Omental fat pad (tissue), 4 donors: Measurements from ENCODE around the gene DBP. TPM values are rescaled to one million over a fixed set of nuclear protein-coding genes. Genes with fewer than 3 reads are reported as not detected.

ENCODE experiments used
- ATAC-seq: fragments of 150-250 bp; one replicate; pipeline ENCODE4 v1.9.1; 2016; ENCODE audit warnings: mild to moderate bottlenecking, moderate library complexity; ENCODE audit not compliant: low FRiP score
- DNase-seq: peaks from one replicate; pipeline ENCODE4 v3.0.0-alpha.2; 2019; ENCODE audit warnings: low spot score
- CTCF ChIP-seq, 3 donors: fragments of 450-650 bp; IDR thresholded peaks; one replicate each; pipeline ENCODE4 v1.5.1; 2016 to 2017; ENCODE audit warnings: antibody characterized with exemption in 3 of 3, mild to moderate bottlenecking in 3 of 3, moderate library complexity in 2 of 3
- total RNA-seq, 4 donors: library from RNA; depleted of rRNA; stranded (reverse); fragments of >200 nt; gene quantifications; one replicate each; pipeline ENCODE4 v1.1.0, GENCODE V29; 2016

Gene DBP
- total RNA-seq, 4 donors from 2014 or later, result 2.6 to 12.6 (median 5.2) TPM

DNA sequence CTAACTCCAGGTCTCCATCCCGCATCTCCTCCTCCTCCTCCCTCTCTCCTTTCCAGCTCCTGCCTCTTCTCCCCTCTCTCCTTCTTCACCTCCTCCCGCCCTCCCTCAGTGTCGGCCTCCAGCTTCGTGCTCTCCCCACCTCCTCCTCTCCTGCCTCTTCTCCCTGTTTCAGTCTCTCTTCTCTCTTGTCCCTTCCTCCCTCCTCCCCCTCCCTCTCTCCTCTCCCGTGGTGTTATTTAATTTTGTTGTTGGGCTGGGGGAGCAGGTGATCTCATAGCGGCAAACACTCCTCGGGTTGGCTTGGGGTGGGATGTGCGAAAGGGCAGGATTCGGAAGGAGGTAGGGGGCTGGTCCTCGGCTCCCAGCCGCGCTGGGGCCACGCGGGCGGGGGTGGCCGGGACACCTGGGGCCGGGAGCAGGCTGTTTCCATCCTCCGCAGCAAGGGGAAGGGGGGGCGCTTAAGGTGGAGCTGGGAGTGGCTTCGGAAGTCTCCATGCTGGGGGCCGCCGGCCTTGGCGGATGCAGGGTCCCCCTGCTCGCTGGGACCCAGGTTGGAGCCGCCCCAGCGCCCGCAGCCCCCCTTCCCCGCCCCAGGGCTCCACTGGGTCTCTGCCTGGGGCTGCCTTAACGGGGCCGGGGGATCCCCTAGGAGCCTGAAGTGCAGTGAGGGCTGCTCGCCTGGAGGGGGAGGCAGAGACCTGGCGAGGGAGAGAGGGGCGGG, 9.0 kb upstream of the DBP start, which contains the start of gene CA11:
CA11 (minus strand) TSS at position 187 of the 721 bp plus-strand sequence. CDS start 555 bp downstream, outside the sequence.
- peak in 2 of 3 donors; percentile 23 to 36 for TF ChIP-seq CTCF (IDR thresholded peaks at IDR 0.05)
- DNase-seq, result peak; percentile 83
- peak; percentile 91 for ATAC-seq

- ATAC-seq (peak; percentile 2), DNase-seq (no peak)
- no peak for TF ChIP-seq CTCF (IDR thresholded peaks at IDR 0.05)
Observed at GRCh38 chr19:48645620-48646000, 8.4 kb upstream of the DBP start.

GRCh38 chr19:48644839-48645619, 7.8 kb upstream of the DBP start:
- peak; percentile 72 for ATAC-seq
- no peak for TF ChIP-seq CTCF (IDR thresholded peaks at IDR 0.05)
- peak; percentile 58 for DNase-seq

DNA sequence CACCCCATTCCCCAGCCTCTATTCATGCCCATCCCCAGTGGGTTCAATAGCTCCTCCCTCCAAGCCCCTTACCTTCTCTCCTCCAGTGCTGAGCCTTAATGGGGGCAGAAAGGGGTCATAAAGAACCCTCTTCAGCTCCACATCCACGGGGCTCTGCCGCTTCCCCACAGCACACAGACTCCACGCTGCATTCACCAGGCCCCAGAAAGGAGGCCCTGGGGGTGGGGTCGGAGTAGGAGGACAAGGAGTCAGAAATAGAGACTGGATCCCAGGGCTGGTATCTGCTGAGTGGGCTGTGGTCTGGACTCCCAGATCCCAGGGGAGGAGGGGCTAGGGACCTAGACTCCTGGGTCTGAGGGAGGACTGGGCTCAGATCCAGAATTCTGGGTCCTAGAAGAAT, 7.2 kb upstream of the DBP start:
- no peak for DNase-seq
- TF ChIP-seq CTCF (IDR thresholded peaks at IDR 0.05), result no peak

GRCh38 chr19:48642862-48643261, 5.7 kb upstream of the DBP start:
- DNase-seq, result no peak
- no peak for TF ChIP-seq CTCF (IDR thresholded peaks at IDR 0.05)
- no peak for ATAC-seq

More for the DNA sequence above, 7.2 kb upstream of the DBP start:
- ATAC-seq, result no peak

DNA sequence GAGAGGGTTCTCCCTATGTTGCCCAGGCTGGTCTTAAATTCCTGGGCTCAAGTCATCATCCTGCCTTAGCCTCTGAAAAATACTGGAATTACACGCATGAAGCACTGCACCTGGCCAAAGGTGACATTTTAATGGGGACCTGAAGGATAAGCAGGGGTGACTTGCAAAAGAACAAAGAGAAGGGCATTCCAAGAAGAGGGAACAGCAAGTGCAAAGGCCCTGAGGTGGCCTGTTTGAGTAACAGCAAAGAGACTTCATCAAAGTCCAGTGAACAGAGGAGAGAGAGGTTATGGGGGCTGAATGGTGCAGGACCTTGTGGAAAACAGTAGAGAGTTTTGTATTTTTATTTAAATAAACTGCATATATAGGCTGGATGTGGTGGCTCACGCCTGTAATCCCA, 4.7 kb upstream of the DBP start:
- no peak for DNase-seq
- ATAC-seq, result no peak
- TF ChIP-seq CTCF (IDR thresholded peaks at IDR 0.05), result no peak
